ENCODE results near the gene ESAM. TPM values are rescaled to one million over a fixed set of nuclear protein-coding genes. Genes with fewer than 3 reads are reported as not detected.

ESAM gene
- 10 to 100 TPM; 18.7 to 91.6 (median 47.7) TPM for total RNA-seq

- H3K27me3 ChIP-seq: peaks cover 12 to 23% of the 10 kb centered on the region in 2 donors
- TF ChIP-seq CTCF (IDR thresholded peaks at IDR 0.05) (no peak), POLR2A (IDR thresholded peaks at IDR 0.05) (peak; percentile 34 to 51)
- no peak for DNase-seq
- peak within 1 kb of the TSS; percentile 84 to 87 for H3K27ac ChIP-seq
- no peaks in the 10 kb centered on the region for H3K9me3 ChIP-seq
- H3K4me1 ChIP-seq: peaks cover 0 to 26% of the 10 kb centered on the region in 2 donors
- H3K4me3 ChIP-seq: peak within 1 kb of the TSS; percentile 38 to 54
- H3K36me3 ChIP-seq: no peaks in the 10 kb centered on the region
- intact Hi-C loops (cut with DNase I; ENCODE audit: low total_unique reads): loop anchor here (2.0 kb wide), 1 partner anchor 93 kb away; no protein-coding TSS in a partner anchor
These were observed at the start of gene ESAM for GRCh38 chr11:124762105-124762623. Gene ESAM, minus strand, starts transcription at chr11:124762290. Its CDS starts 136 bp downstream, at chr11:124762154.

GRCh38 chr11:124811399-124812125, 49.5 kb upstream of the ESAM start:
- no peak overlapping the region for H3K27ac ChIP-seq
- no peaks in the 10 kb centered on the region for H3K36me3 ChIP-seq
- H3K4me1 ChIP-seq: no peaks in the 10 kb centered on the region
- no peaks in the 10 kb centered on the region for H3K9me3 ChIP-seq
- no peak overlapping the region for H3K4me3 ChIP-seq
- DNase-seq: no peak
- intact Hi-C loops (cut with DNase I; ENCODE audit: low total_unique reads): no loop called here
- H3K27me3 ChIP-seq: peaks cover 0 to 10% of the 10 kb centered on the region in 2 donors
- TF ChIP-seq POLR2A (IDR thresholded peaks at IDR 0.05) (no peak), CTCF (IDR thresholded peaks at IDR 0.05) (no peak)

GRCh38 chr11:124807660-124808270, 45.7 kb upstream of the ESAM start:
- H3K27me3 ChIP-seq: no peaks in the 10 kb centered on the region
- TF ChIP-seq CTCF (IDR thresholded peaks at IDR 0.05) (no peak), POLR2A (IDR thresholded peaks at IDR 0.05) (no peak)
- H3K9me3 ChIP-seq: no peaks in the 10 kb centered on the region
- DNase-seq: no peak
- no peak overlapping the region for H3K27ac ChIP-seq
- H3K36me3 ChIP-seq: no peaks in the 10 kb centered on the region
- no peak overlapping the region for H3K4me3 ChIP-seq
- intact Hi-C loops (cut with DNase I; ENCODE audit: low total_unique reads): no loop called here
- H3K4me1 ChIP-seq: no peaks in the 10 kb centered on the region

GRCh38 chr11:124807201-124807600, 45.1 kb upstream of the ESAM start:
- Histone ChIP-seq H3K4me1 (no peaks in the 10 kb centered on the region), H3K27me3 (no peaks in the 10 kb centered on the region), H3K4me3 (no peak overlapping the region), H3K9me3 (no peaks in the 10 kb centered on the region), H3K36me3 (no peaks in the 10 kb centered on the region), H3K27ac (no peak overlapping the region)
- DNase-seq: no peak
- intact Hi-C loops (cut with DNase I; ENCODE audit: low total_unique reads): no loop called here
- TF ChIP-seq POLR2A (IDR thresholded peaks at IDR 0.05) (no peak), CTCF (IDR thresholded peaks at IDR 0.05) (no peak)

- intact Hi-C loops (cut with DNase I; ENCODE audit: low total_unique reads): no loop called here
- Histone ChIP-seq H3K36me3 (no peaks in the 10 kb centered on the region), H3K27ac (no peak overlapping the region), H3K4me3 (no peak overlapping the region), H3K27me3 (no peaks in the 10 kb centered on the region), H3K9me3 (no peaks in the 10 kb centered on the region), H3K4me1 (no peaks in the 10 kb centered on the region)
- DNase-seq: no peak
- no peak for TF ChIP-seq CTCF (IDR thresholded peaks at IDR 0.05)
These were observed 42.8 kb upstream of the ESAM start for GRCh38 chr11:124804884-124805283.
